ENCODE measurements around the gene INO80. TPM values are rescaled to one million over a fixed set of nuclear protein-coding genes. Genes with fewer than 3 reads are reported as not detected.

Gene INO80
- total and polyA plus RNA-seq, 2 donors (not counting 1 experiment from before 2014, with no cell fraction given) = 5.7 to 34.0 TPM

DNA sequence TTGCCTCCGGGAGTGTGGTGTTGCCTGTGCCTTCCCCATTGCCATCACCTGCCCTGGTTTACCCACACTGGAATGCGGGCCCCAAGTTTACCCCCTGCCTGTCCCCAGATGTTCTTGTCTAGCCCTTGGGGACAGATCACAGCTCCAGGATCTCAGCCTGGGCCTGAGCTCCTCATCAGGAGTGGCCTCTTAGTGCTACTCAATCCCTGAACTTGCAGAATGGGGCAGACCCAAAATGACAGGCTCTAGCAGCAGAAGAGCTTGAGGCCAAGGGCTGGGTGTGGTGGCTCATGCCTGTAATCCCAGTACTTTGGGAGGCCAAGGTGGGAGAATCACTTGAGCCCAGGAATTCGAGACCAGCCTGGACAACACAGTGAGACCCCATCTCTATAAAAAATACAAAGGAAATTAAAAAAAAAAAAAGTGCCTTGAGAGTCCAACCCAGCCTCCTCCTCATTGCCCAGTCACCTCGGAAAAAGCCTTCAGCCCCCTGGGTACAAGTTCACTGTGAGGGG is 159.0 kb downstream of the INO80 start:
- no peak overlapping the region for H3K4me3 ChIP-seq (replicated peaks in 1 of 4; ENCODE audit: control extremely low read depth in 1 of 4, insufficient read depth in 1 of 4, low read depth in 3 of 4, low read length in 4 of 4)
- TF ChIP-seq EZH2 (IDR thresholded peaks at IDR 0.05; ENCODE audit: low read length, missing control alignments) = no peak
- TF ChIP-seq CTCF (conservative IDR thresholded peaks at IDR 0.05 in 1 of 2, IDR thresholded peaks at IDR 0.05 in 1 of 2; ENCODE audit: low read depth in 1 of 2, low read length in 2 of 2) = no peak
- peaks cover 2% of the 10 kb centered on the region for H3K36me3 ChIP-seq (ENCODE audit: control insufficient read depth, insufficient read depth, low read length)
- H3K9ac ChIP-seq (ENCODE audit: insufficient read depth, low read length) = no peak overlapping the region
- H3K27ac ChIP-seq (ENCODE audit: insufficient read depth, low read length) = no peak overlapping the region
- H3K4me1 ChIP-seq (ENCODE audit: control insufficient read depth, extremely low read depth, insufficient read depth, low read length) = peaks cover 2% of the 10 kb centered on the region
- no peaks in the 10 kb centered on the region for H3K79me2 ChIP-seq (ENCODE audit: control insufficient read depth, insufficient read depth, low read length)
- H3K27me3 ChIP-seq (ENCODE audit: control insufficient read depth, insufficient read depth, low read length) = no peaks in the 10 kb centered on the region
- no peak for DNase-seq (ENCODE audit: low read depth in 2 of 2)
- no peak overlapping the region for H3K4me2 ChIP-seq (ENCODE audit: extremely low read depth, insufficient read depth, low read length)
- H2AFZ ChIP-seq (ENCODE audit: low read length) = no peak overlapping the region
- H4K20me1 ChIP-seq (ENCODE audit: control insufficient read depth, extremely low read depth, insufficient read depth, low read length) = no peaks in the 10 kb centered on the region
- no peaks in the 10 kb centered on the region for H3K9me3 ChIP-seq (ENCODE audit: control insufficient read depth, insufficient read depth, low read depth, low read length)

GRCh38 chr15:40956541-40956982 is 159.5 kb downstream of the INO80 start:
- peaks cover 2% of the 10 kb centered on the region for H3K4me1 ChIP-seq (ENCODE audit: control insufficient read depth, extremely low read depth, insufficient read depth, low read length)
- no peak for DNase-seq (ENCODE audit: low read depth in 2 of 2)
- no peaks in the 10 kb centered on the region for H3K27me3 ChIP-seq (ENCODE audit: control insufficient read depth, insufficient read depth, low read length)
- no peaks in the 10 kb centered on the region for H3K79me2 ChIP-seq (ENCODE audit: control insufficient read depth, insufficient read depth, low read length)
- no peaks in the 10 kb centered on the region for H3K9me3 ChIP-seq (ENCODE audit: control insufficient read depth, insufficient read depth, low read depth, low read length)
- H3K4me2 ChIP-seq (ENCODE audit: extremely low read depth, insufficient read depth, low read length) = no peak overlapping the region
- no peak overlapping the region for H2AFZ ChIP-seq (ENCODE audit: low read length)
- H3K36me3 ChIP-seq (ENCODE audit: control insufficient read depth, insufficient read depth, low read length) = peaks cover 2% of the 10 kb centered on the region
- TF ChIP-seq CTCF (conservative IDR thresholded peaks at IDR 0.05 in 1 of 2, IDR thresholded peaks at IDR 0.05 in 1 of 2; ENCODE audit: low read depth in 1 of 2, low read length in 2 of 2) (no peak), EZH2 (IDR thresholded peaks at IDR 0.05; ENCODE audit: low read length, missing control alignments) (no peak)
- no peak overlapping the region for H3K27ac ChIP-seq (ENCODE audit: insufficient read depth, low read length)
- peak overlapping the region in 1 of 4 experiments; percentile 92 for H3K4me3 ChIP-seq (replicated peaks in 1 of 4; ENCODE audit: control extremely low read depth in 1 of 4, insufficient read depth in 1 of 4, low read depth in 3 of 4, low read length in 4 of 4)
- H3K9ac ChIP-seq (ENCODE audit: insufficient read depth, low read length) = no peak overlapping the region
- no peaks in the 10 kb centered on the region for H4K20me1 ChIP-seq (ENCODE audit: control insufficient read depth, extremely low read depth, insufficient read depth, low read length)

DNA sequence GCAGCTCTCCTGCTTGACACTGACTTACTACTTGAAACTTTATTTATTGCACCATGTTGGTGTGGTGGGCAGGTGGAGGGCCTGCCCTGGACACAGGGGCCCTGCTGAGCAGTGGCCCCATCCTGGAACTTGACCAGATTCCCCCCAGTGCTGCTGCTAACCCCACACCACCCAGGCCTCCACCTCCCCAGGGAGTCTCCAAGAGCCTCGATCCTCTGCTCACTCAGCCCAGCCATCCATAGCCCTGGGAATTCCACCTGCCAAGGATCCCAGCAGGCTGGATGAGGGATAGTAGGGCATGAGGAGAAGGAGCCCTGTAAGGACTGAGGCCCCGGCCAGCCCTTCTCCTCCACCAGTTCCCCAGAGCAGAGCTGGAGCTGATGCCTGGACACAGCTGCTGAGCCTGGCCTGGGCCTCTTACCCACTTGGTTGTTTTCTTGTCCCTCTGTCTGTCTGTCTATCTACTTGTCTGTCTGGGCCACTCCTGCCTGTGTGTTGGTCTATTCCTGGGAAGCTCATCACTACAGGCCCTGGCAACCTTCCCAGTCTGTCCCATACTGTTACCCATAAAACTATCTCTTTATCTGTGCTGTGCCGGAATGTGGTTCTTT is 160.0 kb downstream of the INO80 start:
- TF ChIP-seq EZH2 (IDR thresholded peaks at IDR 0.05; ENCODE audit: low read length, missing control alignments) = no peak
- no peak for TF ChIP-seq CTCF (conservative IDR thresholded peaks at IDR 0.05 in 1 of 2, IDR thresholded peaks at IDR 0.05 in 1 of 2; ENCODE audit: low read depth in 1 of 2, low read length in 2 of 2)
- Histone ChIP-seq H3K4me2 (ENCODE audit: extremely low read depth, insufficient read depth, low read length) (no peak overlapping the region), H4K20me1 (ENCODE audit: control insufficient read depth, extremely low read depth, insufficient read depth, low read length) (no peaks in the 10 kb centered on the region), H3K9me3 (ENCODE audit: control insufficient read depth, insufficient read depth, low read depth, low read length) (no peaks in the 10 kb centered on the region), H3K4me3 (replicated peaks in 1 of 4; ENCODE audit: control extremely low read depth in 1 of 4, insufficient read depth in 1 of 4, low read depth in 3 of 4, low read length in 4 of 4) (peak overlapping the region in 1 of 4 experiments; percentile 92), H3K4me1 (ENCODE audit: control insufficient read depth, extremely low read depth, insufficient read depth, low read length) (peaks cover 2% of the 10 kb centered on the region), H3K9ac (ENCODE audit: insufficient read depth, low read length) (no peak overlapping the region), H3K27ac (ENCODE audit: insufficient read depth, low read length) (no peak overlapping the region), H3K27me3 (ENCODE audit: control insufficient read depth, insufficient read depth, low read length) (no peaks in the 10 kb centered on the region), H3K79me2 (ENCODE audit: control insufficient read depth, insufficient read depth, low read length) (no peaks in the 10 kb centered on the region), H2AFZ (ENCODE audit: low read length) (no peak overlapping the region), H3K36me3 (ENCODE audit: control insufficient read depth, insufficient read depth, low read length) (peaks cover 2% of the 10 kb centered on the region)
- no peak for DNase-seq (ENCODE audit: low read depth in 2 of 2)

Data from fibroblast of lung (primary cell).